MCF 10A (cell line): ENCODE measurements around the gene C12orf42. TPM values are rescaled to one million over a fixed set of nuclear protein-coding genes. Genes with fewer than 3 reads are reported as not detected.

ENCODE experiments used
- BruUV-seq: library from RNA; stranded (reverse); fragments of 400-500 nt; replicated peaks from 2 replicates; lab custom pipeline; 2021; lab: Mats Ljungman, UMichigan
- CTCF ChIA-PET: fragments of 300-600 bp; sonication (Branson Sonifier 250); formaldehyde crosslinking; extraction: SDS; loops from one replicate; lab custom pipeline; 2021; ENCODE audit warnings: antibody characterized with exemption, inconsistent platforms; lab: Yijun Ruan, JAX
- POLR2A ChIA-PET: fragments of 300-600, 350-650 bp; sonication (Branson Sonifier 250); formaldehyde crosslinking; extraction: SDS; loops from one replicate; lab custom pipeline; 2020; ENCODE audit warnings: antibody characterized with exemption, inconsistent platforms; lab: Yijun Ruan, JAX
- DNase-seq: peaks from one replicate; pipeline ENCODE4 v3.0.0-alpha.2; 2018; ENCODE audit not compliant: unreplicated experiment
- H3K27ac Mint-ChIP-seq: one replicate; pipeline ENCODE4 v1.8.0; 2022; ENCODE audit warnings: mild to moderate bottlenecking, low read depth, mixed read lengths; ENCODE audit not compliant: unreplicated experiment
- H3K27me3 Mint-ChIP-seq: one replicate; pipeline ENCODE4 v1.8.0; 2022; ENCODE audit warnings: mixed read lengths; ENCODE audit not compliant: insufficient read depth, unreplicated experiment
- H3K36me3 Mint-ChIP-seq: one replicate; pipeline ENCODE4 v1.8.0; 2022; ENCODE audit warnings: mild to moderate bottlenecking, moderate library complexity, mixed read lengths; ENCODE audit not compliant: insufficient read depth, unreplicated experiment
- H3K4me1 Mint-ChIP-seq: one replicate; pipeline ENCODE4 v1.8.0; 2022; ENCODE audit warnings: mixed read lengths; ENCODE audit not compliant: insufficient read depth, unreplicated experiment
- H3K4me3 Mint-ChIP-seq: one replicate; pipeline ENCODE4 v1.8.0; 2022; ENCODE audit warnings: mild to moderate bottlenecking, moderate library complexity, mixed read lengths; ENCODE audit not compliant: unreplicated experiment
- H3K9me3 Mint-ChIP-seq: one replicate; pipeline ENCODE4 v1.8.0; 2022; ENCODE audit warnings: mixed read lengths; ENCODE audit not compliant: unreplicated experiment
- intact Hi-C: fragments of 100-400 bp; cut with micrococcal nuclease; formaldehyde crosslinking; loops from 2 replicates; pipeline ENCODE4 v1.14.1; 2022
- total RNA-seq: library from RNA; stranded (reverse); gene quantifications from 2 replicates; pipeline ENCODE4 v1.2.3, GENCODE V29; 2022
- TF ChIP-seq, protein P1 (sequence below): fragments of 200-600 bp; IDR thresholded peaks from one replicate; pipeline ENCODE4 v1.8.0; 2022; ENCODE audit warnings: antibody characterized with exemption, mild to moderate bottlenecking; ENCODE audit not compliant: unreplicated experiment

C12orf42 gene
- total RNA-seq, 1 experiment from 2014 or later: not detected

GRCh38 chr12:103504606-103505005, 8.8 kb upstream of the C12orf42 start:
- ChIA-PET POLR2A (no interaction called here), CTCF (interaction anchor here (0.5 kb wide), 1 partner anchor 31 kb away, joined by 3 read pairs; no protein-coding TSS in a partner anchor)
- Mint-ChIP-seq H3K27ac (no peak overlapping the region), H3K36me3 (no peaks in the 10 kb centered on the region), H3K27me3 (no peaks in the 10 kb centered on the region), H3K4me3 (no peak overlapping the region), H3K4me1 (no peaks in the 10 kb centered on the region), H3K9me3 (no peaks in the 10 kb centered on the region)
- no peak for DNase-seq
- TF ChIP-seq, protein P1, sequence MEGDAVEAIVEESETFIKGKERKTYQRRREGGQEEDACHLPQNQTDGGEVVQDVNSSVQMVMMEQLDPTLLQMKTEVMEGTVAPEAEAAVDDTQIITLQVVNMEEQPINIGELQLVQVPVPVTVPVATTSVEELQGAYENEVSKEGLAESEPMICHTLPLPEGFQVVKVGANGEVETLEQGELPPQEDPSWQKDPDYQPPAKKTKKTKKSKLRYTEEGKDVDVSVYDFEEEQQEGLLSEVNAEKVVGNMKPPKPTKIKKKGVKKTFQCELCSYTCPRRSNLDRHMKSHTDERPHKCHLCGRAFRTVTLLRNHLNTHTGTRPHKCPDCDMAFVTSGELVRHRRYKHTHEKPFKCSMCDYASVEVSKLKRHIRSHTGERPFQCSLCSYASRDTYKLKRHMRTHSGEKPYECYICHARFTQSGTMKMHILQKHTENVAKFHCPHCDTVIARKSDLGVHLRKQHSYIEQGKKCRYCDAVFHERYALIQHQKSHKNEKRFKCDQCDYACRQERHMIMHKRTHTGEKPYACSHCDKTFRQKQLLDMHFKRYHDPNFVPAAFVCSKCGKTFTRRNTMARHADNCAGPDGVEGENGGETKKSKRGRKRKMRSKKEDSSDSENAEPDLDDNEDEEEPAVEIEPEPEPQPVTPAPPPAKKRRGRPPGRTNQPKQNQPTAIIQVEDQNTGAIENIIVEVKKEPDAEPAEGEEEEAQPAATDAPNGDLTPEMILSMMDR: no peak
- no TSS peak for BruUV-seq
- intact Hi-C loops: loop anchor here (1.0 kb wide), 1 partner anchor 555 kb away; no protein-coding TSS in a partner anchor

DNA sequence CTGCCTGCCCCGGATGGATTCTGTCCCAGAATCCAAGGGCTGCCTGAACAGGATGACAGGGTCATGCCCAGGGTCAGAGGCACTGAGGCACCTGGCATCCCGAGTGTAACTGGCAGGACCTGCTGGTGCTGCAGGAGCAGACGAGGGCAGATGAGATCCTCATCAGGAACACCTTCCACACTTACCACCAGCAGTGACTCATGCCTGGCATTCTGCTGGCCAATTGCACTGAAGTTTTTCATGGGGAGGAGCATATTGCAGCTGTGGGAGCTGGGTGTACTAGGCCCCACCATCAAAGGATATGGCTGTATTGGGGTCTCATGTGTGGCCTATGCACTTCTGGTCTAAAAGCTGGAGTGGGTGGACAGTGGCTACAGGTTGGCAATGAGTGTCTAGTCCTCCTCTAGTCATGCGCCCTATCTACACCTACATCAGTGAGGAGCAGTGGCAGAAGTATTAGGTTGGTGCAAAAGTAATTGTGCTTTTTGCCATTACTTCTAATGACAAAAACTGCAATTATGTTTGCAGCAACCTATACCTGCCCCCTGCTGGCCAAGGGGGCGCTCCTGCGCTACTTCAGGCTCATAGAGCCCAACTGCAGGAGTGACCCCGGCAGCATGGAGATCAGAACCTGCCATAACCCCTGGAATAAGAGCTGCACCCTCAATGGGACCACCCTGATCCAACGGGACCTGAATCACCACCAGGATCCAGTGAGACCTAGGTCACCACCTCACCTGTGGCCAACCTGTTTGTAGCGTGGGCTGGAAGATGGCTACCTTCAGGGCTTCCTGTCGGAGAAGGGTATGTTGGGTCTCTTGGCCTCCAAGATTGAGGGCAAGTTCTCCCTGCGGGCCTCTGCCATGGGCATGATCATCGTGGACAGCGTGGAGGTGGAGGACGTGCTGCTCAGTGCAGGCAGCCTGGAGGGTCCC, 8.0 kb upstream of the C12orf42 start:
- no peaks in the 10 kb centered on the region for H3K9me3 Mint-ChIP-seq
- no TSS peak for BruUV-seq
- H3K27ac Mint-ChIP-seq: no peak overlapping the region
- peak; percentile 43 for DNase-seq
- intact Hi-C loops: loop anchor here (1.0 kb wide), 1 partner anchor 555 kb away; no protein-coding TSS in a partner anchor
- POLR2A ChIA-PET: interaction anchor here (0.6 kb wide), 1 partner anchor 15 kb away, joined by 3 read pairs; no protein-coding TSS in a partner anchor
- H3K27me3 Mint-ChIP-seq: no peaks in the 10 kb centered on the region
- CTCF ChIA-PET: interaction anchor here (1.0 kb wide), 1 partner anchor 45 kb away, joined by 4 read pairs; no protein-coding TSS in a partner anchor
- no peaks in the 10 kb centered on the region for H3K36me3 Mint-ChIP-seq
- no peaks in the 10 kb centered on the region for H3K4me1 Mint-ChIP-seq
- TF ChIP-seq, protein P1: no peak
- H3K4me3 Mint-ChIP-seq: no peak overlapping the region

DNA sequence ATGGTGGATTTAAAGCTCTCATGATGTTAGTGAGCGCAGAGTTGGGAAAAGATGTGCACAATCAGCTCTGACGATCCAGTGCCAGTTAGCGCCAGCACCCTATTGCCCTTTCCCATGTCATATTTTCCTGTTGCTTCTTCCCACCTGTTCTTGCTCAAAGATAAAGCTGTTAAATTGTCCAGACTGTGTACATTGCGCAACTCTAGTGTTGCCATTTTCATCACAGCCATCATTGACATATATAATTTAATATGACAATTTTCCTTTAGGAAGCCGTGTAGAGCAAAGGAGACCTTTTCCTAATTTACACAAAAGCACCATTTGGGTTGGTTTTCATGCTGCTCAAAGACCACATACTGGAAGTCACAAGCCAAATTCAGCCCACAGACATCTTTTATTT, 5.7 kb upstream of the C12orf42 start:
- no peak overlapping the region for H3K4me3 Mint-ChIP-seq
- ChIA-PET POLR2A (no interaction called here), CTCF (interaction anchor here (0.8 to 1.5 kb wide), 5 partner anchors 12 to 553 kb away, joined by 3 to 5 read pairs (median 3); no protein-coding TSS in a partner anchor)
- BruUV-seq: no TSS peak
- H3K36me3 Mint-ChIP-seq: no peaks in the 10 kb centered on the region
- DNase-seq: no peak
- H3K4me1 Mint-ChIP-seq: no peaks in the 10 kb centered on the region
- TF ChIP-seq, protein P1: no peak
- no peak overlapping the region for H3K27ac Mint-ChIP-seq
- no peaks in the 10 kb centered on the region for H3K27me3 Mint-ChIP-seq
- peaks cover 7% of the 10 kb centered on the region for H3K9me3 Mint-ChIP-seq
- intact Hi-C loops: no loop called here

DNA sequence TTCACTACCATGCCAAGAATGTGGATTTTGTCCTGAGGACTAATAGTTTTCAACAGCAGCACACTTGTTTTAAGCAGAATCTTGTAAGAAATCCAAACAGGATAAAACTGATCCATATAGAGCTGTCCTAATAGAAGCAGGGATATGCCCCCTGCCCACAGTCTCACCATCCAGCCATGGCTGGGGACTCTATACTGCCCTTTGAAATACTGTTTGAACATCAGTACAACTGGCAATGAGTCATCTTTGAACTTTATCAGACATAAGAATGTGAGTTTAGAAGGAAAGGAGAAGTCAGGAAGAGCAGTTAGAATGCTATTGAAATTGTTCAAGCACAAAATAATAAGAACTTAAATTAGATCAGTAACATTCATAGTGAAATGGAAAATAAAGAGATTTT, 3.8 kb upstream of the C12orf42 start:
- Mint-ChIP-seq H3K27ac (no peak overlapping the region), H3K4me3 (no peak overlapping the region), H3K9me3 (peaks cover 7% of the 10 kb centered on the region), H3K36me3 (no peaks in the 10 kb centered on the region), H3K27me3 (no peaks in the 10 kb centered on the region), H3K4me1 (peaks cover 6% of the 10 kb centered on the region)
- BruUV-seq: no TSS peak
- CTCF ChIA-PET: interaction anchor here (5.6 kb wide), 1 partner anchor 49 kb away, joined by 62 read pairs; no protein-coding TSS in a partner anchor
- intact Hi-C loops: loop anchor here (5.0 kb wide), 1 partner anchor 133 kb away; no protein-coding TSS in a partner anchor
- TF ChIP-seq, protein P1: no peak
- no peak for DNase-seq
- POLR2A ChIA-PET: no interaction called here
